GM23338 (cell line): Measurements from ENCODE around the gene IFNL2. TPM values are rescaled to one million over a fixed set of nuclear protein-coding genes. Genes with fewer than 3 reads are reported as not detected.

Experiments used
- ATAC-seq: fragments of 200-7000 bp; cut with Tn5 transposase; 3 replicates; pipeline ENCODE4 v1.9.1; 2020
- DNase-seq: peaks from one replicate; pipeline ENCODE4 v3.0.0-alpha.2; 2015; ENCODE audit warnings: low spot score
- H2AFZ ChIP-seq: fragments of 200-600 bp; sonication (generic); 2 replicates; pipeline ENCODE4 v1.8.0; 2016; ENCODE audit warnings: antibody characterized with exemption, mild to moderate bottlenecking, moderate library complexity
- H3F3A ChIP-seq: fragments of 200-600 bp; sonication (generic); replicated peaks from 2 replicates; pipeline ENCODE4 v1.8.0; 2017; ENCODE audit warnings: antibody characterized with exemption, mixed run types, low read depth
- H3K27ac ChIP-seq: fragments of 200-600 bp; sonication (generic); 2 replicates; pipeline ENCODE4 v1.6.1; 2016; ENCODE audit warnings: low read depth
- H3K27me3 ChIP-seq: fragments of 200-600 bp; sonication (generic); 2 replicates; pipeline ENCODE4 v1.8.0; 2016; ENCODE audit warnings: mild to moderate bottlenecking, mixed run types, moderate library complexity; ENCODE audit not compliant: insufficient read depth
- H3K36me3 ChIP-seq: fragments of 200-600 bp; sonication (generic); 2 replicates; pipeline ENCODE4 v1.8.0; 2016; ENCODE audit warnings: mild to moderate bottlenecking; ENCODE audit not compliant: insufficient read depth
- H3K4me1 ChIP-seq: fragments of 200-600 bp; sonication (generic); 2 replicates; pipeline ENCODE4 v1.8.0; 2016; ENCODE audit warnings: mild to moderate bottlenecking, moderate library complexity; ENCODE audit not compliant: insufficient read depth
- H3K4me2 ChIP-seq: fragments of 200-600 bp; sonication (generic); 2 replicates; pipeline ENCODE4 v1.7.1; 2017; ENCODE audit warnings: mixed run types
- H3K4me3 ChIP-seq: fragments of 200-600 bp; sonication (generic); 2 replicates; pipeline ENCODE4 v1.6.1; 2016; ENCODE audit warnings: mixed run types
- H3K79me2 ChIP-seq: fragments of 200-600 bp; sonication (generic); replicated peaks from 2 replicates; pipeline ENCODE4 v1.8.0; 2017; ENCODE audit warnings: mild to moderate bottlenecking; ENCODE audit not compliant: insufficient read depth
- H3K9me2 ChIP-seq: fragments of 200-600 bp; sonication (generic); 2 replicates; pipeline ENCODE4 v1.8.0; 2017; ENCODE audit not compliant: insufficient read depth
- H4K20me1 ChIP-seq: fragments of 200-600 bp; sonication (generic); replicated peaks from 2 replicates; pipeline ENCODE4 v1.8.0; 2017; ENCODE audit warnings: mild to moderate bottlenecking; ENCODE audit not compliant: insufficient read depth
- H3K27ac Mint-ChIP-seq: 2 replicates; pipeline ENCODE4 v1.8.0; 2020; ENCODE audit warnings: inconsistent platforms, mild to moderate bottlenecking, moderate library complexity, mixed read lengths
- H3K27me3 Mint-ChIP-seq: 3 replicates; pipeline ENCODE4 v1.8.0; 2022; ENCODE audit warnings: low read depth, mild to moderate bottlenecking, moderate library complexity, mixed read lengths, inconsistent platforms; ENCODE audit not compliant: insufficient read depth, poor library complexity
- H3K36me3 Mint-ChIP-seq: 3 replicates; pipeline ENCODE4 v1.8.0; 2021; ENCODE audit warnings: low read depth, mild to moderate bottlenecking, inconsistent platforms, moderate library complexity, mixed read lengths
- H3K4me1 Mint-ChIP-seq: 3 replicates; pipeline ENCODE4 v1.8.0; 2020; ENCODE audit warnings: mild to moderate bottlenecking, inconsistent platforms, mixed read lengths
- H3K4me3 Mint-ChIP-seq: 3 replicates; pipeline ENCODE4 v1.8.0; 2021; ENCODE audit warnings: moderate library complexity, mild to moderate bottlenecking, inconsistent platforms, mixed read lengths
- H3K9me3 Mint-ChIP-seq: 3 replicates; pipeline ENCODE4 v1.8.0; 2020; ENCODE audit warnings: moderate library complexity, mild to moderate bottlenecking, inconsistent platforms, mixed read lengths
- CREB1 ChIP-seq: fragments of 250-450 bp; sonication (Bioruptor Pico); IDR thresholded peaks from 2 replicates; pipeline ENCODE4 v1.5.0; 2020; ENCODE audit warnings: low read depth, mild to moderate bottlenecking, moderate library complexity
- EZH2phosphoT487 ChIP-seq: fragments of 200-600 bp; sonication (generic); IDR thresholded peaks from one replicate; pipeline ENCODE4 v1.8.1; 2018; ENCODE audit warnings: antibody characterized with exemption; ENCODE audit not compliant: unreplicated experiment
- NANOG ChIP-seq: IDR thresholded peaks from 2 replicates; pipeline ENCODE4 v1.6.1; 2016; ENCODE audit warnings: antibody characterized with exemption, borderline replicate concordance
- STAT1 ChIP-seq: IDR thresholded peaks from one replicate; pipeline ENCODE4 v1.6.1; 2016; ENCODE audit warnings: antibody characterized with exemption; ENCODE audit not compliant: unreplicated experiment
- ZNF462 ChIP-seq: fragments of 250-450 bp; sonication (Bioruptor Pico); IDR thresholded peaks from 2 replicates; pipeline ENCODE4 v1.5.0; 2020; ENCODE audit warnings: mild to moderate bottlenecking, moderate library complexity
- polyA plus RNA-seq: library from polyadenylated mRNA; unstranded; fragments of >200 nt; fragmentation: Nextera tagmentation; extraction: Ambion mirVana; gene quantifications from 2 replicates; pipeline ENCODE4 v1.2.1, GENCODE V29; 2016
- total RNA-seq: library from RNA; depleted of rRNA; stranded (reverse); fragments of >200 nt; shearing (Covaris generic); gene quantifications from 2 replicates; pipeline ENCODE4 v1.2.3, GENCODE V29; 2014
- TF ChIP-seq, protein P1 (sequence below): IDR thresholded peaks from 2 replicates; pipeline ENCODE4 v1.6.1; 2016; ENCODE audit warnings: antibody characterized with exemption

IFNL2 gene
- total and polyA plus RNA-seq, 2 experiments from 2014 or later: not detected

DNA sequence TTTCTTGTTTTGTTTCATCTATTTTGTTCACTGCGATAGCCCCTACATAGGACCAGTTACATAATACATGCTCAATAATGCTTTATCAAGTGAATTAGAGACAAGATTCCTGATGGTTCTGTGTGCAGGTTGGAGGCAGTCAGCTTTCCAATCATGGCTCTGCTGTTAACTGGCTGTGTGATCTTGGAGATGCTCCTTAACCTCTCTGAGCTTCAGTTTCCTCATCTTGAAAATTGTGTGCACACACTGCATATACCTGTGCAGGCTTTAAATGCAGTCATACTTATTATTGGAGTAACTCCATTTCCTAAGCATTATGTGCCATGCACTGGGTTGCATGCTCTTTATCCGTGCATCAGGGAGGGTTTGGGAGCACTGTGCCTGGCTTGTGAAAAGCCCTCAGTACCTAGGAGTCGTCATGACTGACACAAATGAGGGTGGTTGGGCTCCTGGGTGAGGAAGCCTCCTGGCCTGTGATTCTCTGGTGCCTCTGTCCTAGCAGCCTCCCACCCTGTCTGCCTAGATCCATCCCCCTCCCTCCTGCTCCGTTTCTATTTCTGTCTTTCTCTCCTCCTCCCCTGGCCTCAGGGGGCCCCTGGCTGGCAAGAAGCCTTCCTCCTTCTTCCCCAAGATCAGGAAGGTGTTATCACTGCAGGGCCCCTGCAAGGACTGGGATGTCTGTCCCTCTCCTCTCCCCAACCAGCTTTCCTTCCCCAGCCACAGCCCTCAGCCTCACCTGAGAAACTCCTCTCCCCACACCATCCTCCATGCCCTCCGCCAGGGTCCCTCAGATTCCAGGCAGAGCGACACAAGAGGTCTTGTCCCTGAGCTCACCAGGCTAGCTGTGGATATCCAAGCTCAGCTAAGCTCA, 36.7 kb downstream of the IFNL2 start (continued):
- no peak for TF ChIP-seq ZNF462 (CRISPR knock-in tag)
- no peak for TF ChIP-seq CREB1

DNA sequence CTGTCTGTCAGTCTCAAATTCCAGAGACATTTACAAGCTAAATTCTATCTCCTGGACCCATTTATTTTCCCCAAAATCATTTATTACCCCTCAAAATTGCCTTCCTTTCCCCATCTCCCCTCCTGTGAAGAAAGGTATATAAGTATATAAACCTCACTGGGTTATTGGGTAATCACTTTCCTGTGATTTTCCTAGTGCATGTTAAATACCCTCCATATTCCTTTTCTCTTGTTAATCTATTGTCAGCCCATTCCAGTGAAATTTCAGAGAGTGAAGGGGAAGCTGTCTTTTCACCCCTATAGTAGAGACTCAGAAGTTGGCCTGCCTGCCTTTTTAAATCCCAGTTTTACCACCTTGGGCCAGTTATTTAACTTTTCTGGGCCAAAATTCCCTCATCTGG, 37.9 kb downstream of the IFNL2 start:
- Histone ChIP-seq H3K4me3 (peak overlapping the region; percentile 88), H3K27ac (no peak overlapping the region), H3K79me2 (no peaks in the 10 kb centered on the region), H2AFZ (no peak overlapping the region), H3K36me3 (no peaks in the 10 kb centered on the region), H3K4me2 (peak overlapping the region; percentile 95; the same call in 1 of the 2 replicates), H3K27me3 (peaks cover 23% of the 10 kb centered on the region), H4K20me1 (peaks cover 6% of the 10 kb centered on the region; the same call in 1 of the 2 replicates), H3K4me1 (peaks cover 28% of the 10 kb centered on the region), H3F3A (peaks cover 11% of the 10 kb centered on the region), H3K9me2 (no peaks in the 10 kb centered on the region)
- Mint-ChIP-seq H3K9me3 (no peaks in the 10 kb centered on the region; the same call in 2 of the 3 replicates), H3K27me3 (peaks cover 29% of the 10 kb centered on the region), H3K4me1 (peaks cover 43% of the 10 kb centered on the region), H3K27ac (no peak overlapping the region), H3K4me3 (peak overlapping the region; percentile 6; the same call in 1 of the 3 replicates), H3K36me3 (no peaks in the 10 kb centered on the region; the same call in 1 of the 3 replicates)
- ATAC-seq (no peak), DNase-seq (no peak)
- TF ChIP-seq, protein P1, sequence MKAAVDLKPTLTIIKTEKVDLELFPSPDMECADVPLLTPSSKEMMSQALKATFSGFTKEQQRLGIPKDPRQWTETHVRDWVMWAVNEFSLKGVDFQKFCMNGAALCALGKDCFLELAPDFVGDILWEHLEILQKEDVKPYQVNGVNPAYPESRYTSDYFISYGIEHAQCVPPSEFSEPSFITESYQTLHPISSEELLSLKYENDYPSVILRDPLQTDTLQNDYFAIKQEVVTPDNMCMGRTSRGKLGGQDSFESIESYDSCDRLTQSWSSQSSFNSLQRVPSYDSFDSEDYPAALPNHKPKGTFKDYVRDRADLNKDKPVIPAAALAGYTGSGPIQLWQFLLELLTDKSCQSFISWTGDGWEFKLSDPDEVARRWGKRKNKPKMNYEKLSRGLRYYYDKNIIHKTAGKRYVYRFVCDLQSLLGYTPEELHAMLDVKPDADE: no peak
- no peak for TF ChIP-seq NANOG
- no peak for TF ChIP-seq EZH2phosphoT487
- TF ChIP-seq STAT1: no peak
